Colon (tissue), 2 donors: ENCODE data around the gene HPS4.

ENCODE experiments used
- FAIRE-seq: peaks from 2 replicates; lab custom pipeline; 2012; peaks lifted over from hg19 to GRCh38; lab: Jason Lieb, UNC
- donor health status: control.
- donor health status: control.

The HPS4 gene

GRCh38 chr22:26463688-26464087, 19.9 kb downstream of the HPS4 start:
- FAIRE-seq = no peak

GRCh38 chr22:26463101-26463661, 20.4 kb downstream of the HPS4 start:
- no peak for FAIRE-seq

- FAIRE-seq = no peak
Measured at GRCh38 chr22:26462641-26463040, 20.9 kb downstream of the HPS4 start.

- no peak for FAIRE-seq
Measured at GRCh38 chr22:26462051-26462450, 21.5 kb downstream of the HPS4 start.

GRCh38 chr22:26461188-26461810, 22.3 kb downstream of the HPS4 start:
- FAIRE-seq = no peak

GRCh38 chr22:26460202-26460601, 23.4 kb downstream of the HPS4 start:
- FAIRE-seq = no peak

- FAIRE-seq = no peak
Measured at GRCh38 chr22:26457661-26458272, 25.8 kb downstream of the HPS4 start.

GRCh38 chr22:26453812-26454500, 29.6 kb downstream of the HPS4 start:
- no peak for FAIRE-seq

- no peak for FAIRE-seq
Measured at GRCh38 chr22:26453216-26453615, 30.4 kb downstream of the HPS4 start.

- FAIRE-seq = no peak
Measured at GRCh38 chr22:26452236-26453016, 31.2 kb downstream of the HPS4 start.

- FAIRE-seq = no peak
Measured at GRCh38 chr22:26450453-26451185, 33.0 kb downstream of the HPS4 start.

GRCh38 chr22:26448941-26449340, 34.6 kb downstream of the HPS4 start:
- no peak for FAIRE-seq

GRCh38 chr22:26448334-26448733, 35.2 kb downstream of the HPS4 start:
- no peak for FAIRE-seq

- FAIRE-seq = no peak
Measured at GRCh38 chr22:26447584-26448329, 35.8 kb downstream of the HPS4 start.

- FAIRE-seq = no peak
Measured at GRCh38 chr22:26446808-26447515, 36.6 kb downstream of the HPS4 start.

GRCh38 chr22:26445577-26446275, 37.9 kb downstream of the HPS4 start:
- FAIRE-seq = no peak

GRCh38 chr22:26444777-26445176, 38.8 kb downstream of the HPS4 start:
- FAIRE-seq = no peak

GRCh38 chr22:26443901-26444690, 39.5 kb downstream of the HPS4 start:
- FAIRE-seq = no peak
